ENCODE results near the gene PPARA.
A peak's percentile ranks its signal among the peaks of the same experiment; 100 is the strongest.
"Not testable (repeated sequence)": the region's sequence is repeated elsewhere in the genome, so short reads cannot be mapped to it uniquely, and the experiment has no call there.

PPARA gene

GRCh38 chr22:46251266-46251665, 100.9 kb downstream of the PPARA start:
- no peak for DNase-seq

GRCh38 chr22:46251816-46252380, 101.6 kb downstream of the PPARA start:
- DNase-seq = no peak

GRCh38 chr22:46256358-46256958, 106.1 kb downstream of the PPARA start:
- DNase-seq = no peak

- DNase-seq = peak; percentile 68
Measured at GRCh38 chr22:46259374-46259773, 109.0 kb downstream of the PPARA start.

DNA sequence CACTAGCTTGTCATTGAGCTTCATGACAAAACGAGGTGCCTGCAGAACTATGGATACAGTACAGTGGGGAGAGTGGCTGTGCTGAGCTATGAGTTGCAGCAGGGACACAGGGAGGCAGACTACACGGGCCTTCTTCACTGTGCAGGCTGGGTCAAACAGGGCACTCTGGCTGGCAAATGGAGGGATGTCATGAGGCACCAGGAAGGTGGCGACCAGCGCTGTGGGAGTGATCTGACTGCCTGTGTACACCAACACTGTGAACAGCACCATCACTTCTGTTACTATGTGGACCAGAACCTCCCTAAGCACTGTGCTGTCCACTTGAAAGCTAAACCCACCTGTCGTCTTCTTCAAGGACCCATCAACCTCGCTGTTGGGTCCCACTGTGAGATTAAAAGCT, 109.7 kb downstream of the PPARA start:
- no peak for DNase-seq

DNA sequence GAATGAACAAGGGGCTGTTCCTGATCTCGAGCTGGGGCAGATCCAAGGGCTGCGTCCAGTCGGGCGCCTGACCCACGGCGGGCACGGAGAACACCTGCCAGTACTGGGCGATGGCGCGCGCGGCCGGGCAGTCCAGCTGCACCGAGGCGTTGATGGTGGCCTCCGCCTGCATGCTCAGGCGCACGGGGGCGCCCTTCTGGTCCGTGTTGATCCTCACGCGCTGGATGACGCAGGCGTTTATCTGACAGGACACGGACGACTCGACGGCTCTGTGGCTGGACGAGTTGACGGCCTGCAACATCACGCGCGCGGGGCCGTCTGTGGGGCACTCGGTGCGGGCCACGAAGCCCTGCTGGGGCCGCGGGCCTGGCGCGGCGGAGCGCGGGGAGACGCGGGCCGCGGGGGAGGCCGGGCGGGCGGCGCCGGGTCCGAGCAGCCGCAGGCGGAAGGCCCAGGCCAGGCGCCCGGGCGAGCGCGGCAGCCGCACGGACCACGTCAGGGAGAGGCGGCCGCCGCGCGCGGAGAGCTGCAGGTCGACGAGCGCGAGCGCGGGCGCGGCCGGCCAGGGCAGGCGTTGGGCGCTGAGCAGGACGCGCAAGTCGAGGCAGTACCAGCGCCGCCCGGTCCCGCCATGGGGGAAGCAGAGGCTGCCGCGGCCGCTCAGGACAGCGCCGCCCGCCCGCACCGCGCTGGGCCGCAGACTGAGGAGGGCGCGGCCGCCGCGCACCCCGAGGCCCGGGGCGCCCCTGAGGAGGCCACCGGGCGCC, 112.3 kb downstream of the PPARA start:
- peak; percentile 82 for DNase-seq

DNA sequence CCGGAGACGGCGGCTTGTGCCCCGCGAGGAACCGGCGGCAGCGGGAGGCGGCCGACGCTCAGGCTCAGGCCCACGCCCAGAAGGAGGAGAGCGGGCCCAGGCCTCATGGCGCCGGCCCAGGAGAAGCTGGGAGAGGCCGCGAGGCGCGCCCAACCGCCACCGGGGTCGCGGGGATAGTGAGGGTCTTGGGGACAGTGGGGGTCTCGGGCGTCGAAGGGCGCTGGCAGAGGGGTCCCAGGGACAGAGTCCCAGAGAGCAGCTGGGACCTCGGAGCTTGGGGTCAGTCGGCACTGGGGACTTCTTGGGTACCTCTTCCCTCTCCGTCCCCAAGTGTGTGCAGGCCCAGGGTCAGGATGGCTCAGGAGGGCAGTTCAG, 112.9 kb downstream of the PPARA start, which contains the start of gene PKDREJ:
Gene PKDREJ, minus strand, starts transcription at position 128 of the 375 bp plus-strand sequence. Its CDS starts 21 bp downstream, at position 107.
- DNase-seq = no peak

DNA sequence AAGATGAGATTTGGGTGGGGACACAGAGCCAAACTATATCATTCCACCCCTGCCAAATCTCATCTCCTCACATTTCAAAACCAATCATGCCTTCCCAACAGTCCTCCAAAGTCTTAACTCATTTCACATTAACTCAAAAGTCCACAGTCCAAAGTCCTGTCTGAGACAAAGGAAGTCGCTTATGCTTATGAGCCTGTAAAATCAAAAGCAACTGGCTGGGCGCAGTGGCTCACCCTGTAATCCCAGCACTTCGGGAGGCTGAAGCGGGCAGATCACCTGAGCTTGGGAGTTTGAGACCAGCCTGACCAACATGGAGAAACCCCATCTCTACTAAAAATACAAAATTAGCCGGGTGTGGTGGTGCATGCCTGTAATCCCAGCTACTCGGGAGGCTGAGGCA, 114.2 kb downstream of the PPARA start:
- not testable (repeated sequence) for DNase-seq

- DNase-seq = not testable (repeated sequence)
Measured at GRCh38 chr22:46265627-46266026, 115.3 kb downstream of the PPARA start.

DNA sequence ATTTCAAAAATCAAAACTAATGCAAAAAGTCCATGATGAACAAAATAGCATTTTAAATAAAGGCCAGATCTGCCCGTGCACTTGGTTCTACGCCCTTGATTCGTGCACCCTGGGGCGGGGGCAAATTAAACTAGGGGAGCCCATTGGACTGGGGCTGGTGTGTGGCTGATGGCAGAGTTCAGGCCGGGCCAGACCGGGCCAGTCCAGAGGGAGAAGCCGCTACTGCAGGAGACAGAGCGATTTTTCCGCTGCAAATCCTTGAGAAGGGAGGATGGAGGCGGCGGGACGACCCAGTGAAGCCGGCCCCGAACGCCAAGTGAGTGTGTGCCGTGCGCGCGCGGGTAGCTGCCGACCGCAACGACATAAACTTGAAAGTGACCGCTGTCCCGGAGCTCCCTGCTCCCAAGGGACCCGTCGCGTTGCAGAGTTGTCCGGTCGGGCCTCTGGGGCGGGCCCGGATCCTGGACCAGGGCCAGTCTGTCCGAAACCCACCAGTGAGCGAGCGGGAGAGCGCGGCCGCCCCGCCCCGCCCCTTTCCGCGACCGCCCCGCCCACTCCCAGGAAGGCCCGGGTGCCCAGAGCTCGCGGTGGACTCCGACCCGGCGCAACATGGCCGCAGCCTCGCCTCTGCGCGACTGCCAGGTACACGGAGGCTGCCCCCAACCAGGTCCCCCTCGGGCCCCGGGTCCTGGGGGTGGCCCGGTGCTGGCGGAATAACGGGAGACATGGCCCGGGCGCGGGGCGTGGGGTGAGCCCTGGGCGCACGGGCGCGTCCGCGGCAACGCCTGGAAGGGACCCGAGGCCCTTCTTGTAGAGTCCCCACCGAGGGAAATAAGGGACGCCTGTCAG, 117.3 kb downstream of the PPARA start, which contains the start of gene TTC38:
Gene TTC38, plus strand, starts transcription at position 578 of the 849 bp plus-strand sequence. Its CDS starts 32 bp downstream, at position 610.
- peak; percentile 80 for DNase-seq

- DNase-seq = no peak
Measured at GRCh38 chr22:46269564-46269963, 119.2 kb downstream of the PPARA start.

GRCh38 chr22:46272196-46272595, 121.9 kb downstream of the PPARA start:
- no peak for DNase-seq

- no peak for DNase-seq
Measured at GRCh38 chr22:46272762-46273431, 122.6 kb downstream of the PPARA start.

- DNase-seq = no peak
Measured at GRCh38 chr22:46273432-46274148, 123.3 kb downstream of the PPARA start.

- DNase-seq = no peak
Measured at GRCh38 chr22:46274381-46274780, 124.1 kb downstream of the PPARA start.

DNA sequence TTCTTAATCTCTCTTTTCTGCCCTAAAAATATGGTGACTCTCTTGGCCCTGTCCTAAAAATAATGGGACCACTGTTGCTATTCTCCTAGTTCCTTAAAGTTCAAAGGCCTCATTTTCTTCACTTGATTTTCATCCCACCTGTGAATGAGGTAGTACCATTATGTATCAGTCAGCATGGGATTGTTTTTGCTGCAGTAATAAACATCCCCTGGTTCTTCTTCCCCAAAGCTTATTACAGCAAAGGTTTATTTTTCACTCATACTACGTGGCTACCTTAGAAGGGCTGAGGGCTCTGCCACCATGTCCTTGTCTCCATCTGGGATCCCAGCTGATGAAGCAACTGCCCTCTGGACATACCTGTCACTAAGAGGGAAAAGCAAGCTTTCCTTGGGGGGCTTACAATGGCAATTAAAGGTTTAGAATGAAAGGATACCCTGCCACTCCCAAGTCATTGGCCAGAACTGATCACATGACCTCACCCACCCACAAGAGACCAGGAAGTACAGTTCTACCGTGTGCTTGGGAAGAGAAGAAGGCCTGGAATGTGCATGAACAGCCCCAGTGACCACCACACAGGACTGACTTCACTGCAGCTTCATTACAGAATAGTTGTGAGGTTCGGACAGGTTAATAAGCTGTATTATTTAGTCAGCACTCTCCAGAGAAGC, 125.3 kb downstream of the PPARA start:
- no peak for DNase-seq

DNA sequence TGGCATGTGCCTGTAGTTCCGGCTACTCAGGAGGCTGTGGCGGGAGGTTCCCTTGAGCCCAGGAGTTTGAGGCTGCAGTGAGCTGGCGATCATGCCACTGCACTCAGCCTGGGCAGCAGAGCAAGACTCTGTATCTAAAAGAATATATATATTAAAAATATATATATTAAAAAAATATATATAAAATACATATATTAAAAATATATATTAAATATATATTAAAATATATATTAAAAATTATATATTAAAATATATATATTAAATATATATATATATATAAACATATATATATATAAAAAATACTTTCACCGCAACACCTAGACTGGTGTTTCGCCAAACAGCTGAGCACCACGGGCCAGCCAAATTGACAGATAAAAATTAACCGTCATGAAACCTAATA, 126.2 kb downstream of the PPARA start:
- no peak for DNase-seq

- no peak for DNase-seq
Measured at GRCh38 chr22:46278656-46279645, 128.6 kb downstream of the PPARA start.

DNA sequence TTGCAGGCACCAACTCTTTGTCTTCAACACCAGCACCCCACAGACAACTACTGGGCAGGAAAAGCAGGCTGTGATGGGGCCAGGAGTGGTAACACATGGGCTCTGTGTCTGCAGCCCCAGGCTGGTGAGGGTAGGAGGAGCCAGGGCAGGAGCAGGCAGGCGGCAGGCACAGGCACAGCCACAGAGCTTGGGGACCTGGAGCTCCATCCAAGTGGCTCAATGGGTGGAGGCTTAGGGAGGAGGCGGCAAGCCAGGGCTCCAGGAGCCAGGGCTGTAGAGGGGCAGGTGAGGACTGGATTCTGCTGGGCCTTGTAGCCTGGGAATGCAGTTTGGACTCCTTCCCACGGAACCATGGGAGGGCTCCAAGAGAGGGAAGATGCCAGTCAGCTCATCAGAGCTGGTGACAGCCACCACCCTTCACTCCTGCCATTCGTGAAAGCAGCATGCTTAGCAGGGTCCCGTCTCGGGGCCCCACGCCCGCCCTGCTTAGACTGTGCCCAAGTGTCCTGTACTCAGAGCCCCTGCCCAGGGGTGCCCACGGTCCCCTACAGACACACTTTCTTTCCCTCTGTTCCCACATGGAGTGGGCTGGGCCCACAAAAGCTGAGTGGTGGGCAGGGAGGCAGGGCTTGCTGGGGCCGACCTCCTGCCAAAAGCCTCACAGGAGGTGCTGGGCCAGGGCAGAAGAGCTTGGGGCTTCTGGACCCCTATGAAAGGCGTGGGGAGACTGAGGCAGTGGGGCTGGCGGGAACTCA, 129.9 kb downstream of the PPARA start:
- no peak for DNase-seq
